Pancreas (tissue), 10 donors: ENCODE measurements around the gene KRT35. TPM values are rescaled to one million over a fixed set of nuclear protein-coding genes. Genes with fewer than 3 reads are reported as not detected.

ENCODE experiments used
- ATAC-seq, 4 donors: fragments of 200-7000 bp; cut with Tn5 transposase; one replicate each; pipeline versions ENCODE4 v1.8.0 to v1.9.1; 2020; ENCODE audit warnings: mild to moderate bottlenecking in 4 of 4, moderate library complexity in 4 of 4
- DNase-seq, 6 donors: peaks; one replicate each; pipeline ENCODE4 v3.0.0-alpha.2; 2020
- FAIRE-seq: peaks from 2 replicates; lab custom pipeline; 2012; peaks lifted over from hg19 to GRCh38; lab: Jason Lieb, UNC
- H3K27ac ChIP-seq, 4 donors: fragments of 200-600 bp; sonication (generic); 1 replicate in 3 of 4; 2 replicates in 1 of 4; pipeline versions ENCODE4 v1.5.0 to v1.8.0; 2020
- H3K27me3 ChIP-seq, 4 donors: fragments of 200-600 bp; one replicate each; pipeline ENCODE4 v1.8.0; 2021
- H3K36me3 ChIP-seq, 3 donors: fragments of 200-600 bp; sonication (generic) in 1 of 3; one replicate each; pipeline versions ENCODE4 v1.5.0 to v1.8.0; 2020 to 2021
- H3K4me1 ChIP-seq, 3 donors: fragments of 200-600 bp; one replicate each; pipeline ENCODE4 v1.8.0; 2021
- H3K4me3 ChIP-seq, 4 donors: fragments of 200-600 bp; sonication (generic) in 2 of 4; one replicate each; pipeline versions ENCODE4 v1.5.0 to v1.8.0; 2020 to 2021
- H3K9me3 ChIP-seq, 4 donors: fragments of 200-600 bp; one replicate each; pipeline ENCODE4 v1.8.0; 2021
- WGBS, 2 donors: extraction: QIAGEN DNeasy Blood & Tissue Kit; methylation state at CpG; one replicate each; pipeline ENCODE4 v1.1.7; 2013; 5-methylcytosine and 5-hydroxymethylcytosine counted together
- intact Hi-C, 3 donors: fragments of 100-400 bp; cut with DNase I; formaldehyde crosslinking; loops; one replicate each; pipeline versions ENCODE4 v1.11.1 to v1.14.2; 2022
- polyA plus RNA-seq, 2 donors: library from polyadenylated mRNA; stranded (reverse); fragments of 200-250 nt; gene quantifications; one replicate each; pipeline ENCODE4 v1.2.3, GENCODE V29; 2013
- total RNA-seq, 6 donors: library from RNA; stranded (reverse); fragmentation: NEBNext Ultra II Directional in 4 of 6; extraction: Animal tissue kit (Norgen Biotek cat#: 25700) in 4 of 6; gene quantifications; one replicate each; pipeline versions ENCODE4 v1.2.1 to v1.2.4, GENCODE V29; 2021 to 2023
- TF ChIP-seq, protein P1 (sequence below), 4 donors: fragments of 200-600 bp; sonication (generic) in 3 of 4; IDR thresholded peaks; one replicate each; pipeline versions ENCODE4 v1.5.0 to v1.8.0; 2021; ENCODE audit warnings: antibody characterized with exemption in 4 of 4
- donor health status: healthy with polysubstance abuse.
- donor health status: DM: no; HTN: no; CAD: no; lungs with moderate emphysema.
- donor health status: DM: no; HTN: no; CAD: no.
- donor health status: control.
- donor health status: control.
- donor health status: Bipolar disorder and iron deficiency.
- donor health status: DM: yes; HTN: yes; CAD: no.
- donor health status: DM: no; HTN: no; CAD: no.
- donor health status: DM: no; HTN: no; CAD: no.
- donor health status: DM: yes; HTN: yes; CAD: no.

The KRT35 gene
- total and polyA plus RNA-seq, 8 donors = not detected

DNA sequence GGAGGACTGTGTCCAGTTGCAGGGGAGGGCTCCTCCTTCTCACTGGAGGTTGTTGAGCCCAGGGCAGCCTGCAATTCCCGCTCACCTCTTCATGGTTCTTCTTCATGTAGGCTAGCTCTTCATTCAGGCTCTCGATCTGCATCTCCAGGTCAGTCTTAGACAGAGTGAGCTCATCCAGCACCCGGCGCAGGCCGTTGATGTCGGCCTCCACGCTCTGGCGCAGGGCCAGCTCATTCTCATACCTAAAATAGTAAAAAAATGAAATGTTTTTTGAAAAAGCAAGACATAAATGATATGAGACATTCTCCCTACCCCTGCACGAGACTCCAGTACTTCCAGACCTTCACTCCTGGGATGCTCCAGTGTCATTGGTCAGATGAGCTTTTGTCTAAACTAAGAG, 22.3 kb upstream of the KRT35 start:
- WGBS, 2 donors = 73 to 81% methylated on average over 9 of the region's 9 CpGs
- Histone ChIP-seq H3K4me3 (no peak overlapping the region), H3K27ac (no peak overlapping the region), H3K9me3 (no peaks in the 10 kb centered on the region), H3K36me3 (no peaks in the 10 kb centered on the region), H3K4me1 (no peaks in the 10 kb centered on the region), H3K27me3 (no peaks in the 10 kb centered on the region)
- peak in 1 of 6 donors; percentile 6 for DNase-seq
- intact Hi-C loops = no loop called here
- TF ChIP-seq, protein P1, sequence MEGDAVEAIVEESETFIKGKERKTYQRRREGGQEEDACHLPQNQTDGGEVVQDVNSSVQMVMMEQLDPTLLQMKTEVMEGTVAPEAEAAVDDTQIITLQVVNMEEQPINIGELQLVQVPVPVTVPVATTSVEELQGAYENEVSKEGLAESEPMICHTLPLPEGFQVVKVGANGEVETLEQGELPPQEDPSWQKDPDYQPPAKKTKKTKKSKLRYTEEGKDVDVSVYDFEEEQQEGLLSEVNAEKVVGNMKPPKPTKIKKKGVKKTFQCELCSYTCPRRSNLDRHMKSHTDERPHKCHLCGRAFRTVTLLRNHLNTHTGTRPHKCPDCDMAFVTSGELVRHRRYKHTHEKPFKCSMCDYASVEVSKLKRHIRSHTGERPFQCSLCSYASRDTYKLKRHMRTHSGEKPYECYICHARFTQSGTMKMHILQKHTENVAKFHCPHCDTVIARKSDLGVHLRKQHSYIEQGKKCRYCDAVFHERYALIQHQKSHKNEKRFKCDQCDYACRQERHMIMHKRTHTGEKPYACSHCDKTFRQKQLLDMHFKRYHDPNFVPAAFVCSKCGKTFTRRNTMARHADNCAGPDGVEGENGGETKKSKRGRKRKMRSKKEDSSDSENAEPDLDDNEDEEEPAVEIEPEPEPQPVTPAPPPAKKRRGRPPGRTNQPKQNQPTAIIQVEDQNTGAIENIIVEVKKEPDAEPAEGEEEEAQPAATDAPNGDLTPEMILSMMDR (IDR thresholded peaks at IDR 0.05) = no peak
- FAIRE-seq = no peak
- ATAC-seq = no peak

DNA sequence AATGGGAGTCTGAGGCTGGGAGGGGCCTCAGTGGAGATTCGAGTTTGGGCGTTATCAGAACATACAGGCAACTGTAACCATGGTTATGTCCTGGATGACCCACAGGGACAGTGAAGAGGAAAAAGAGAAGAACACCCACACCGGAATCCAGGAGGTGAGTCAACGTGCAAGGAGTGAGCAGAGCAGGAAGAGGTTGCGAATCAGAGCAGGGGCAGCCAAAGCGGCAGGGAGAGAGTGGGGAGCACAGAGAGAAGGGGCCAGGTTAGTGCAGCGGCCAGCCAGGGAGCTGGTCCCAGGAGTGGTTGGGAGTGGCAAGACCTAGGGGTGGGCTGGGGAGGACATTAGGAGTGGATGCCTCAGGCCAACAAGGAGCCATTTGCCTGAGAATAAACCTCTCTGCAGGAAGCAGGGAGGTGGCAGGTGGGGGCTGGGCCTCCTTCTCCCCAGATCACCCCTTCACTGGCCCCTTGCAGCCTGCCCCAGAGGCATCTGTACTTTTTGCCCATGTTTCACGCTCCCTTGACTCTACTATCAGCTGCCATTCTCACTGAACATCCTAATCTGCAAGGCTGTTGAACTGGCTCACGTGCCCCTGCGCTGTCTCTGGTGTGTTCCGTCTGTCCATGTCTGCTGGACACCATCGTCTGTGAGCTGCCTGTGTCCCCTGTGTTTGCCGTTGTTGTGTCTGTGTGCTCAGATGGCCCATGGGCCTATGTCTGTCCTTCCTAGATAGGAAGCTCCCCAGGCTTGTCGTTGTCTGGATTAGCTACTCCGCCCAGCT, 19.4 kb upstream of the KRT35 start:
- ATAC-seq (peak in 1 of 4 donors; percentile 14), FAIRE-seq (no peak)
- no peaks in the 10 kb centered on the region for H3K9me3 ChIP-seq

DNA sequence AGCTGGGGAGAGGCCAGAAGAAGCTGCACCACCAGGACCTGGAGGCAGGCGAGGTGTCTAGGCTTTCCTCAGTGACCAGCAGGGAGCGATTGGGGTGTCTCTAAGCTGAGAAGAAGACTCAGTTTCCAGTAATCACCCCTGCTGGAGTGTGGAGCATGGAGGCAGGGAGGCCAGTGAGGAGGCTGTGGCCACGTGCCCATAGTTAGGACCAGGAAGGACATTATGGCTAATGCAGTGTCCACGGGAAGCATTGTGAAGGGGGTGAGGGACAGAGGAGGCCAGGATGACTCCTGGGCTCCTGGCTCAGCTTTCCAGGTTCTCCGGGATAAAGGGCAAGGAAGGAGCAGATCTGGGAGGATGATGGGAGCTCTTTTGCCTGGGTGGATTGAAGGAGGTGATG, 18.8 kb upstream of the KRT35 start:
- Histone ChIP-seq H3K4me1 (no peaks in the 10 kb centered on the region), H3K4me3 (no peak overlapping the region), H3K27me3 (no peaks in the 10 kb centered on the region), H3K36me3 (no peaks in the 10 kb centered on the region), H3K27ac (no peak overlapping the region), H3K9me3 (no peaks in the 10 kb centered on the region)
- intact Hi-C loops = no loop called here
- 62 to 83% methylated on average over 5 of the region's 5 CpGs for WGBS, 2 donors
- DNase-seq (no peak), FAIRE-seq (no peak), ATAC-seq (no peak)
- TF ChIP-seq, protein P1 (IDR thresholded peaks at IDR 0.05) = no peak

More for the DNA sequence above, 19.4 kb upstream of the KRT35 start:
- no peak overlapping the region for H3K27ac ChIP-seq
- 69 to 70% methylated on average over 15 of the region's 15 CpGs for WGBS, 2 donors
- no peaks in the 10 kb centered on the region for H3K4me1 ChIP-seq
- no peak for DNase-seq
- H3K27me3 ChIP-seq = no peaks in the 10 kb centered on the region
- H3K4me3 ChIP-seq = no peak overlapping the region
- no peaks in the 10 kb centered on the region for H3K36me3 ChIP-seq
- TF ChIP-seq, protein P1 (IDR thresholded peaks at IDR 0.05) = no peak
- intact Hi-C loops = no loop called here

DNA sequence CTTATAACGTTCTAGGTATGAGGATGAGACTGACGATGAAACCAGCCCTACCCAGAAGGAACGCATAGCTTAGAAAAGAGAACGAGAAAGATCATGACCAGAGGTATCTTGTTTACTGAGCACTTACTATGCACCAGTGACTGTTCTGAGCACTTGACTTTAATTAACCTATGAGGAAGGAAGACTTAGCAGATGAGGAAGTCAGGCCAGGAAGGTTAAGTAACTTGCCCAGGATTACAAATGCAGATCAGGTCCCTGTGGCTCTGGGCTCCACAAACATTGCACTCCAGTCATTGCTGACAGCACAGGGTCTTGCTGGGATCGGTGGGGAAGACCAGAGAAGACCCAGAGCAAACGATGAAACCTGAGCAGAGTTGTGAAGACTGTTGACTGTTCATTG, 17.3 kb upstream of the KRT35 start:
- intact Hi-C loops = no loop called here
- Histone ChIP-seq H3K4me3 (no peak overlapping the region), H3K27ac (peak overlapping the region in 1 of 4 donors; percentile 25), H3K4me1 (no peaks in the 10 kb centered on the region), H3K27me3 (no peaks in the 10 kb centered on the region), H3K36me3 (no peaks in the 10 kb centered on the region), H3K9me3 (no peaks in the 10 kb centered on the region)
- ATAC-seq = peak in 1 of 4 donors; percentile 16
- DNase-seq = no peak
- no peak for FAIRE-seq
- TF ChIP-seq, protein P1 (IDR thresholded peaks at IDR 0.05) = no peak
- WGBS, 2 donors = 59 to 63% methylated on average over 6 of the region's 6 CpGs
